ENCODE measurements around the gene DLGAP1.

Gene DLGAP1

GRCh38 chr18:3982541-3982940 lies 472.6 kb downstream of the DLGAP1 start:
- no peak for DNase-seq

- no peak for DNase-seq
Observed at GRCh38 chr18:3979024-3979423, 476.1 kb downstream of the DLGAP1 start.

GRCh38 chr18:3973191-3973850 lies 481.8 kb downstream of the DLGAP1 start:
- no peak for DNase-seq

GRCh38 chr18:3972291-3972930 lies 482.7 kb downstream of the DLGAP1 start:
- DNase-seq: no peak

DNA sequence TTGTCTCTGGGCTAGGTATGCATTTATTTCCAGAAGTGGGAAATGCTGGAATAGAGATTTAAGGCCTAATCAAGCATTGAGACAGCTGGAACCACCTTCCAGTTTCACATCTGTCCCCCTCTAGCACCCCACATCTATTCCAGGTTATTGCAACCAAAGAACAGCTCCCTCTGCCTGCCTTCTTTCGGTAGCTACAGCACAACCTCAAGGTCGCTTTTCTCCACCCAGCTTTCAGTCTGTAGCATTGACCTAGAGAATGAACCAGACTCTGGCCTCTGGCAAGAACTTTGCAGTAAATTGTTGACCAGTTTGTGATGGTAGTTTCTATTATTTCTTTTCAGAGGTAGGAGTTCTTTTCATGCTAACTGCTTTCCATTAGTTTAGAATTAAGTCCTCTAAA lies 484.2 kb downstream of the DLGAP1 start:
- DNase-seq: no peak

DNA sequence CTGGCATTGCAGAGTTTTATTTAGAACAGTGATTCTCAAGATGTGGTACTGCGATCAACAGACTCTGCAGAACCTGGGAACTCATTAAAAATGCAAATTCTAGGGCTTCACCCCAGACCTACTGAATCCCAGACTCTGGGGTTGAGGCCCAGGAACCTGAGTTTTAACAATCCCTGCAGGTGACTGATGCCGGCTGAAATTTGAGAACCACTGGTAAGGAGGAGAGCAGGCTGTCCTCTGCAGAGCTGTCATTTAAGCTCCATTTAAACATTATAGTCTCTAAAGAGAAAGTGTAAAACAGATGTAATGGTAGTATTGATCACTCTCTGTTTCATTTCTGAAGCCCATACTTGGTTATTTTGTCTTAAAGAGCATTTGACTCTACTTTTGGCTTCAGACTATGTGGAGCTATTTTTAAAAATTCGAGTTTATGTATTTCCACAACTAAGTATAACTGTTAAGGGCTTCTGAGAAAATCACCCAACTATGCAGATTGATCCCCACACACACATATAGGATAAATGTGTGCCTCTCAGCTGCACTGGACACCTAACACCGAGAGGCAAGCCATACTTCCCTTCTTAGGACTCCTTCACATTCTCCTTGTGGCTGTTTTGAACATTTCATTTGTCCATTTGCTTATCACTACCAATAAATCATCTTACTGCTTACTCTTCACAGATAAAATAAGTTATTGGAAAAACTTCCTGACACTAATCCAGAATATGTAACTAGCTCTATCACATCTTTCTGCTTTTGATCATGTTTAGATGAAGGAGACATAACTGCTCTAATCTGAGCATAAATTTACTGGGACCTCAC lies 487.5 kb downstream of the DLGAP1 start:
- no peak for DNase-seq

GRCh38 chr18:3966642-3967358 lies 488.3 kb downstream of the DLGAP1 start:
- DNase-seq: no peak

DNA sequence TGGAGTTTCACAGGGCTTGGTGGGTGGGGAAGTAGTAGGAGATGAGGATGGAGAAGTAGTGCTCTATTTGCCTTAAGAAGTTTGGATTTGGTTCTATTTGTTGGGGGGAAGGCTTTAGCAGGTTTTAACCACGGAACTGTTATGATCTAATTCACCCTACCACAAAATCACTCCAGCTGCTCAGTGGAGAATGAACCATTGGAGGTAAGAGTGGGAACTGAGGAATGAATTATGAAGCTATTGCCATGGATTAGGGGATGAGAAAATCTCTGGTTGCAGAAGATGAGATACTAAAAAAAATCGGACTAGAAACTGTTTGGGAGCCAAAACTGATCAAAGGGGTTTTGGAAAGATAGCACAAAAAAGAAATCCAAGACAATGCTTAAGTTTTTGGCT lies 488.9 kb downstream of the DLGAP1 start:
- no peak for DNase-seq

DNA sequence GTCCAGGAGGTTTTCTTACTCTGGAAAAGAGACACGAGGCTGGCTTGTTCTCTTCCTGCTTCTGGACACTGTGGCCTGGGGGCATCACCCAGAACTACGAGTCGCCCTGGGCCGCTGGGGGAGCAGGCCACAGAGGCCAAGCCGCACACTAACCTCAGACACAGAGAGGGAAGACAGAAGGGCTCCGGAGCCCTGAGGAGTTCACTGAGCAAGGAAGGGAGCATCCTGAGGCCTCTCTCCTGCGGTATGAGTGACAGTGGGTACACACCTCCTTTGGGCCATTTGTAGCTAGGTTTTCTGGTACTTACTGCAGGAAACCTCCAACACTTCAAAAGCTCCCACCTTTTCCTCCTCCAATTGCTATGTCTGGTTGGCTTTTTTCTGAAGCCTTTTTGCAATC lies 494.1 kb downstream of the DLGAP1 start:
- no peak for DNase-seq

DNA sequence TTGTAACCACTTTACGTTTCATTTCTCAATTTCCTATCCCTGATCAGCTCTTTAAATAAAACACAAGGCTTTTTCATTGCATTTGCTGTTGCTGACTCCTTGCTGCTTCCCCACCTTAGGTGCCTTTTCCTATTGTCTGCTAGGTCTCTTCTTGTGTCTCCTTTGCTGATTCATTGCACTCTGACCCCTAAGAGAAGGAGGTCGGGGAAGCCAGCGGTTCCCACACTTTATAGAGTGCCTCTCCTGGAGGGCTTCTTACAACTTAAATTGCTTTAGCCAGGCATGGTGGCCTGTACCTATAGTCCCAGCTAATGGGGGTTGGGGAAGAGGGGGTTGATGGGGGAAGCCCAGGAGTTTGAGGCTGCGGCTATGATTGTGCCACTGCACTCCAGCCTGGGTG lies 495.0 kb downstream of the DLGAP1 start:
- no peak for DNase-seq

- no peak for DNase-seq
Observed at GRCh38 chr18:3952031-3952430, 503.1 kb downstream of the DLGAP1 start.

- no peak for DNase-seq
Observed at GRCh38 chr18:3950668-3951404, 504.3 kb downstream of the DLGAP1 start.

GRCh38 chr18:3948958-3949357 lies 506.1 kb downstream of the DLGAP1 start:
- no peak for DNase-seq

GRCh38 chr18:3947383-3947782 lies 507.7 kb downstream of the DLGAP1 start:
- DNase-seq: no peak

GRCh38 chr18:3935305-3935704 lies 519.8 kb downstream of the DLGAP1 start:
- DNase-seq: no peak

- no peak for DNase-seq
Observed at GRCh38 chr18:3932276-3932675, 522.8 kb downstream of the DLGAP1 start.

DNA sequence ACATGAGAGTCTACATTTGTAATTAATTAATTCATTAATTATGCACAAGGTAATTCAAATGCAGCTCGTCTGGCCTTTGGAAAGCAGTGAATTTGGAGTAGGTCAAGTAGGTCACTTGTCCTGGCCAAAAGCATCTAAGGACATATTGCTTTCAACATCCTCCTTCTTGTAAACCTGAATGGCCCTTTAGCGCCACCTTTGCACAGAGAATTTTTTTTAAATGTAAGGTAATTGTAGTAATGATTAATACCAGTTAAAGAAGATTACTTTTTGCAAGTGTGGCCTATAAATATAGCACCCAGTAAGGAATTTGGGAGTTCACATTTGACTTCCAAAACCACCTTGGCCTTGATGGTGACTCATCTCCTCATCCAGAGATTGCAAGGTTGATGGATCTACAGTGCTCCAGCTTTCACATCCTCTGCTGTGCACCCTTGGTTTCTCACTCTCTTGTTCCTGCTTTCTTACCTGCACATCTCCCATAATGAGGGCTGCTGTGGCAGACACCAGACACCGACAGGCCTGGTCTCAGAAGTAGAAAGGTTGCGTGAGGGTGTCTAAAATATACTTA lies 523.5 kb downstream of the DLGAP1 start:
- DNase-seq: no peak

- no peak for DNase-seq
Observed at GRCh38 chr18:3931013-3931315, 524.1 kb downstream of the DLGAP1 start.

- DNase-seq: no peak
Observed at GRCh38 chr18:3930126-3931012, 524.7 kb downstream of the DLGAP1 start.

DNA sequence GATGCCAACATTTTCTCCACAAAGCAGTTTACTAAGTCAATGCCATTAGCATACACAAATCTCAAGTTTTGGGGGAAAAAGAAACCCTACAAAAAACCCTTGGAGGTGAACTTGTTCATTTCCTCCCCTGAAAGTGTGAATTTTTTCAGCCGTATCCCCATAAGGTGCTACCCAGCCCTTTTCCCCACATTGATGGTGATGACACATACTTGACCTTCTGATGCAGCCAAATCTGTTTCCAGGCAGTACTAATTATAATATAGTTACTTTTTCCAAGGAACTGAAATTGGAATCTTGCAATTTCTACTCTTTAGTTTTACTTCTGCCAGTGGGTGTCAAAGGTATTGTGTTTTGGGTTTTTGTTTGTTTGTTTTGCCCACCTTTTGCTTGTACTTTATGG lies 530.7 kb downstream of the DLGAP1 start:
- no peak for DNase-seq

DNA sequence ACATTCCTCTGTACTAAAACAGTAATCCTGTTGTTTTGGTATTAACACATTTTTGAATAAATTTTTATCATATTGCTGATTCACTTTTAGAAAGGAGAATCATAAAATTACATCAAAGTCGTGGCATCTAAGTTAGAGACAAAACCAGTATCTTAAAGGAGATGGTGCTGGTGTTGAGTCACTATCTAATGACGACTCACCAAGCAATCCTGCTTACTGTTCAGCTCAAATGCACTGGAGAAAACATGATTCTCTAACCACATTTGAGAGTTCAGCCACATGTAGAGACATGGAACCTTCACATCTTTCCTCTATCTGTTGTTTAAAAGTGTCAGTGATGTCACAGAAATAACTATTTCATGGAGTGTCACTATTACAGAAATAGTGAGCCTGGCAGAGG lies 531.4 kb downstream of the DLGAP1 start:
- DNase-seq: no peak
